ENCODE measurements around the gene C1orf115. TPM values are rescaled to one million over a fixed set of nuclear protein-coding genes. Genes with fewer than 3 reads are reported as not detected.
"Not testable (repeated sequence)": the region's sequence is repeated elsewhere in the genome, so short reads cannot be mapped to it uniquely, and the experiment has no call there.

Gene C1orf115
- polyA plus RNA-seq, 3 donors from 2014 or later = 0.12 to 1.5 TPM; not detected in 1

GRCh38 chr1:220682901-220683576 is 7.1 kb upstream of the C1orf115 start:
- Mint-ChIP-seq H3K27me3 (ENCODE audit: low read depth in 3 of 3) (peaks cover 0 to 3% (median 3%) of the 10 kb centered on the region in 3 donors), H3K36me3 (no peaks in the 10 kb centered on the region), H3K4me1 (peaks cover 1 to 7% of the 10 kb centered on the region in 2 donors), H3K9me3 (no peaks in the 10 kb centered on the region), H3K27ac (no peak overlapping the region), H3K4me3 (no peak overlapping the region)
- no peak for DNase-seq

GRCh38 chr1:220683716-220684115 is 6.4 kb upstream of the C1orf115 start:
- not testable (repeated sequence) for H3K4me3 Mint-ChIP-seq; DNase-seq; H3K9me3 Mint-ChIP-seq; H3K4me1 Mint-ChIP-seq; H3K27me3 Mint-ChIP-seq (ENCODE audit: low read depth in 3 of 3); H3K36me3 Mint-ChIP-seq; H3K27ac Mint-ChIP-seq

- Mint-ChIP-seq H3K9me3 (no peaks in the 10 kb centered on the region), H3K4me3 (no peak overlapping the region), H3K27ac (no peak overlapping the region), H3K36me3 (no peaks in the 10 kb centered on the region), H3K27me3 (ENCODE audit: low read depth in 3 of 3) (peaks cover 3 to 8% (median 6%) of the 10 kb centered on the region in 3 donors), H3K4me1 (peaks cover 4 to 11% of the 10 kb centered on the region in 2 donors)
- no peak for DNase-seq
These were observed 5.3 kb upstream of the C1orf115 start for GRCh38 chr1:220684890-220685289.

DNA sequence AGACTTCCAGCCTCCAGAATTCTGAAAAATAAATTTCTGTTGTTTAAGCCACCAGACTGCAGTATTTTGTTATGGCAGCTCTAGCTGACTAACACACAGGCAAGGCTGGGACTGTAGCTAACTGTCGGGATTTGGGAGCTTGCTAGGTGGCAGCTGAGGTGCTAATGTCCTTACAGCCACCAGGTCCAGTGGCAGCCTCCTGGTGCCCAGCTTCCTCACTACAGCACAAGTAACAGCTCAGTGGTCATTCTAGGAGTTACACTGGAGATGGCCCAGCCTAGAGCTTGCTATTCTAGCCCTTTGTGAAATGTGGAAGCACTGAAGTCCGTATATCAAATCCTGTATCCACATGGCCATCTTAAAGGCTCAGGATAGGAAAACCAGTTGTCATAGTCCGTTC is 4.3 kb upstream of the C1orf115 start:
- Mint-ChIP-seq H3K4me1 (peaks cover 4 to 7% of the 10 kb centered on the region in 2 donors), H3K27ac (no peak overlapping the region), H3K27me3 (ENCODE audit: low read depth in 3 of 3) (peaks cover 5 to 9% (median 5%) of the 10 kb centered on the region in 3 donors), H3K36me3 (no peaks in the 10 kb centered on the region), H3K4me3 (no peak overlapping the region), H3K9me3 (no peaks in the 10 kb centered on the region)
- DNase-seq = no peak

DNA sequence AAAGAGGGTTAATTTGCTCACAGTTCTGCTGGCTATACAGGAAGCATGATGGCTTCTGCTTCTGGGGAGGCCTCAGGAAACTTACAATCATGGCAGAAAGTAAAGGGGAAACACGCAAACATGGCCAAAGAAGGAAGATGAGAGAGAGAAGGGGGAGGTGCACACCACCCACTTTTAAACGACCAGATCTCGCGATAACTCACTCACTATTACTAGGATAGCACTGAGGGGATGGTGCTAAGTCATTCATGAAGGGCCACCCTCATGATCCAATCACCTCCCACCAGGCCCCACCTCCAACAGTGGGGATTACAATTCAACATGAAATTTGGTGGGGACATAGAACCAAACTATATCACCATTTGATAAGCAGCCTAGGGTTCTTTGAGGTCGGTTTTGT is 2.4 kb upstream of the C1orf115 start:
- no peak overlapping the region for H3K4me3 Mint-ChIP-seq
- H3K36me3 Mint-ChIP-seq = no peaks in the 10 kb centered on the region
- peaks cover 5 to 14% (median 9%) of the 10 kb centered on the region in 3 donors for H3K27me3 Mint-ChIP-seq (ENCODE audit: low read depth in 3 of 3)
- DNase-seq = no peak
- peaks cover 7 to 11% of the 10 kb centered on the region in 2 donors for H3K4me1 Mint-ChIP-seq
- H3K9me3 Mint-ChIP-seq = no peaks in the 10 kb centered on the region
- no peak overlapping the region for H3K27ac Mint-ChIP-seq

GRCh38 chr1:220689666-220690065 is 497 bp upstream of the C1orf115 start:
- no peak for DNase-seq
- peaks cover 5 to 14% (median 9%) of the 10 kb centered on the region in 3 donors for H3K27me3 Mint-ChIP-seq (ENCODE audit: low read depth in 3 of 3)
- no peaks in the 10 kb centered on the region for H3K9me3 Mint-ChIP-seq
- peak overlapping the region; percentile 74 to 88 (median 79) for H3K4me3 Mint-ChIP-seq
- H3K4me1 Mint-ChIP-seq = peaks cover 7 to 11% of the 10 kb centered on the region in 2 donors
- H3K36me3 Mint-ChIP-seq = no peaks in the 10 kb centered on the region
- H3K27ac Mint-ChIP-seq = no peak overlapping the region

DNA sequence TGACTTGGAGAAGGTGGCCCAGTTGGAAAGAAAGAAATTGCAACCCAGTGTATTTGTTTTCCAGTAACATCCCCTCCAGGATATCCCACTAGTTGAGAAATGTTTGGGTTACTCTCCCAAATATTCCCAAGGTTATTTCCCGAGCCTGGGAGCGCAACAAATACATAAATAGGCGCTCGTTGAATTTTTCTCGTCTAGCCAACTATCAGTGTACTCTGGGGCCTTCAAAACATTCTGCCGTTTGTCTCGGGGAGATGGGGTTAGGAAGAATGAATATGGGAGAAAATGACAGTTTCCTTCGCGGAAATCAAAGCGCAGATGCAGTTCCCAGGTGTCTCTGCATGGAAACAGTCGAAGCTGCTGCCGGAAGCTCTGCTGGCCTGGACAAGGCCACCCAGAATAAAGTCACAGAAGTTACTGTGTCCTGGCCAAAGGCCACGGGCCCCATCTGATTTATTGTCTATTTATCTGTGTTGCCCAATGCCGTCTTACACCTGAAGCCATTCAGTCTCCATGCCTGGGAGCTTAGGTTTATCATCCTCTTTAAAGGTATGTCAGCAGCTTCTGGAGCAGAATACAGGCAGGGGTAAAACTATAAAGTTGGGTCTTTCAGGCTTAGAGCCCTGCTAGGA is 1.0 kb downstream of the C1orf115 start:
- Mint-ChIP-seq H3K27me3 (ENCODE audit: low read depth in 3 of 3) (peaks cover 5 to 14% (median 9%) of the 10 kb centered on the region in 3 donors), H3K27ac (no peak overlapping the region), H3K36me3 (no peaks in the 10 kb centered on the region), H3K9me3 (no peaks in the 10 kb centered on the region), H3K4me1 (peaks cover 7 to 11% of the 10 kb centered on the region in 2 donors), H3K4me3 (peak overlapping the region; percentile 57 to 88 (median 62))
- no peak for DNase-seq

DNA sequence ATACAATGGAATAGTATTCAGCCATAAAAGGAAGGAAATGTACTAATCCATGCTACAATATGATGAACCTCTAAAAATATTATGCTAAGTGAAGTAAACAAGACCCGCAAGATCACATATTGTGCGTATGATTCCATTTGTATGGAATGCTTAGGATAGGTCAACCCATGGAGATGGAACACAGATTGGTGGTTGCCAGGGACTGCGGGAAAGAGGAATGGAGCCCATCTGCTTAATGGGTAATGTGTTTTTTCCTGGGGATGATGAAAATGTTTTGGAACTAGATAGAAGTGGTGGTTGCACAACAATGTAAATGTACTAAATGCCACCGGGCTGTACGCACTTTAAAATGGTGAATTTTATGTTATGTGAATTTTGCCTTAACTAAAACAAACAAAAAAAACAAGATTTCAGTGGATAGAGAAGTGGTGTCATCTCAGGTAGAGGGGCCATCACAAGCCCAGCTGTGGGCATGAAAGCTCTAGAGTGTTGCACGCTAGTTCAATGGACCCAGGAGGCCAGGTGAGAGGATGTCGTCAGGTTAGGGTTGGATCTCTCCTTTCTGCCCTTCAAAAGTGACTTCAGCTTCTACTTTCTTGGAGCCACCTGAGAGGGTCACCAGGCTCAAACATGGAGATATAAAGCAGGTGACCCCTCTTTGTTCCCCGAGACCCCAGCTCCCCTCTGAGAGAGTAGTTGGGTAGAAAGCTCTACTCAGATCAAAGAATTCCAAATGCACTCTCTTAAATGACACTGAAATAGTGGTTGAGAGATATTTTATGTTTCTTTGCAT is 2.5 kb downstream of the C1orf115 start:
- no peak for DNase-seq
- Mint-ChIP-seq H3K4me1 (peaks cover 7 to 11% of the 10 kb centered on the region in 2 donors), H3K36me3 (no peaks in the 10 kb centered on the region), H3K27me3 (ENCODE audit: low read depth in 3 of 3) (peaks cover 5 to 14% (median 6%) of the 10 kb centered on the region in 3 donors), H3K4me3 (no peak overlapping the region), H3K27ac (no peak overlapping the region), H3K9me3 (no peaks in the 10 kb centered on the region)

GRCh38 chr1:220694866-220695382 is 4.8 kb downstream of the C1orf115 start:
- Mint-ChIP-seq H3K9me3 (peaks cover 0 to 1% (median 0%) of the 10 kb centered on the region in 6 donors), H3K27ac (no peak overlapping the region), H3K27me3 (ENCODE audit: low read depth in 3 of 3) (peaks cover 0 to 8% (median 5%) of the 10 kb centered on the region in 3 donors), H3K4me3 (no peak overlapping the region), H3K36me3 (no peaks in the 10 kb centered on the region), H3K4me1 (peaks cover 4 to 7% of the 10 kb centered on the region in 2 donors)
- no peak for DNase-seq

DNA sequence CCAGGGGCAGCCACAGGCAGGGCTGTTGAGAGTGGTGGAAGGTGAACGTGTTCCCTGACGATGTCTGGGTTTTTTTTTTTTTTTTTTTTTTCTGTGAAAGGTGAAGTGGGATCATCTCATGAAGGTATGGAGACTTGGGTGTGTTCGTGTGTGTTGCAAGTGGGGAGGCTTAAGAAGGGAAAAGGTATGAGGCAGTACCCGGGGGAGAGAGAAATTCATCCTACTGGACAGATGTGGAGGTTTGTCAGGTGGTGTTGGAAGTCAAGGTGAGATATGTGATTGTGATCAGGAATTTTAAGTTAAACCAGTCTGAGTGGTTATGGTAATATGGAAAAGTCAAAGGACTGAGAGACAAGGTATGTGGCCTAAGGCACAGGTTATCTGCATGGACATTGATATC is 5.3 kb downstream of the C1orf115 start:
- no peaks in the 10 kb centered on the region for H3K36me3 Mint-ChIP-seq
- H3K4me3 Mint-ChIP-seq = no peak overlapping the region
- peaks cover 3 to 4% of the 10 kb centered on the region in 2 donors for H3K4me1 Mint-ChIP-seq
- H3K27me3 Mint-ChIP-seq (ENCODE audit: low read depth in 3 of 3) = peaks cover 0 to 9% (median 7%) of the 10 kb centered on the region in 3 donors
- H3K9me3 Mint-ChIP-seq = peaks cover 0 to 1% (median 0%) of the 10 kb centered on the region in 6 donors
- no peak for DNase-seq
- H3K27ac Mint-ChIP-seq = no peak overlapping the region

DNA sequence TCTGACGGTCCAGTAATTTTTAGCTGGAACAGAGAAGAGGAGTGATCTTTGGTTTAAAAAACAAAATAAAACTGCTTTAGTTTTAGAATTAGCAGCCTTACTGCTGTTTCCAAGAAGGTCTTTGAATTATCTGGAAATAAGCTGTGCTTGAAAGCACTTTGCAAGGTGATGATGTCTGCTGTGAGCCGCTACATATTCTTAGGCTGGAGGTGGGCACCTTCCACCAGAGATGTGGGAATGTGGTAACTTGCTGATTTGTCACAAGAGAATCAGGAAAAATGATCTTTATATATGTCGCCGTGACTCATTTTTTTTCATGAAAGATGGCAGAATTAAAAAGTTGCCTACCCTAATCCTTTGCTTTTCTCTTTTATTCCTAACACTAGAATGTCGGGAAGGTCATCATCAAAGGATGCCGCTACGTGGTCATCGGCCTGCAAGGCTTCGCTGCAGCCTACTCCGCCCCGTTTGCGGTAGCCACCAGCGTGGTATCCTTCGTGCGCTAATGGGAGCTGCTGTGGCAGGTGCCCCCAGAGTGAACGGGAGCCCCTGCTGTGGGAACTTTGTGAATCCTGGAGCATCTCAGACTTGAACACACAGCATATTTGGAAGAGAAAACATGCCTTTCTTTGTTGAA is 6.2 kb downstream of the C1orf115 start:
- Mint-ChIP-seq H3K27ac (no peak overlapping the region), H3K4me3 (no peak overlapping the region), H3K36me3 (no peaks in the 10 kb centered on the region), H3K9me3 (peaks cover 0 to 1% (median 0%) of the 10 kb centered on the region in 6 donors), H3K27me3 (ENCODE audit: low read depth in 3 of 3) (peaks cover 0 to 7% (median 5%) of the 10 kb centered on the region in 3 donors), H3K4me1 (peaks cover under 1 to 1% of the 10 kb centered on the region in 2 donors)
- no peak for DNase-seq

- Mint-ChIP-seq H3K4me3 (no peak overlapping the region), H3K4me1 (peaks cover 0 to under 1% of the 10 kb centered on the region in 2 donors), H3K36me3 (no peaks in the 10 kb centered on the region), H3K27ac (no peak overlapping the region), H3K9me3 (peaks cover 0 to 1% (median 0%) of the 10 kb centered on the region in 6 donors), H3K27me3 (ENCODE audit: low read depth in 3 of 3) (peaks cover 0 to 5% (median 4%) of the 10 kb centered on the region in 3 donors)
- no peak for DNase-seq
These were observed 6.7 kb downstream of the C1orf115 start for GRCh38 chr1:220696863-220697231.

GRCh38 chr1:220697326-220697725 is 7.2 kb downstream of the C1orf115 start:
- Mint-ChIP-seq H3K4me1 (peaks cover 3 to 5% of the 10 kb centered on the region in 2 donors), H3K4me3 (no peak overlapping the region), H3K9me3 (peaks cover 0 to 1% (median 0%) of the 10 kb centered on the region in 6 donors), H3K27ac (peak overlapping the region in 1 of 6 donors; percentile 55), H3K36me3 (no peaks in the 10 kb centered on the region), H3K27me3 (ENCODE audit: low read depth in 3 of 3) (peaks cover 0 to 8% (median 5%) of the 10 kb centered on the region in 3 donors)
- no peak for DNase-seq
